Esophagus squamous epithelium (tissue), 4 donors: ENCODE data around the gene LGALS4.

Experiments
- CTCF ChIP-seq, 6 experiments: fragments of 450-650 bp in 4 of 6; fragments of 200-600 bp in 2 of 6; sonication (generic) in 2 of 6; IDR thresholded peaks; one replicate each; pipeline ENCODE4 v1.5.1; 2016 to 2019; ENCODE audit warnings: antibody characterized with exemption in 6 of 6, mild to moderate bottlenecking in 4 of 6, moderate library complexity in 4 of 6
- POLR2A ChIP-seq, 4 donors: fragments of 450-650 bp; IDR thresholded peaks; one replicate each; pipeline ENCODE4 v1.6.1; 2017; ENCODE audit warnings: antibody characterized with exemption in 4 of 4, mild to moderate bottlenecking in 4 of 4, moderate library complexity in 3 of 4

- TF ChIP-seq POLR2A (IDR thresholded peaks at IDR 0.05), result no peak
- no peak for TF ChIP-seq CTCF (IDR thresholded peaks at IDR 0.05)
Observed at GRCh38 chr19:38809592-38810252, 3.0 kb downstream of the LGALS4 start.
